PC-9 (cell line): ENCODE data around the gene AGO1.
"Not testable (repeated sequence)": the region's sequence is repeated elsewhere in the genome, so short reads cannot be mapped to it uniquely, and the experiment has no call there.

Source experiments
- EZH2 ChIP-seq: fragments of 200-600 bp; sonication (generic); IDR thresholded peaks from 2 replicates; pipeline ENCODE4 v1.8.0; 2017; ENCODE audit warnings: antibody characterized with exemption, low read depth
- TF ChIP-seq, protein P1 (sequence below): fragments of 200-600 bp; sonication (generic); conservative IDR thresholded peaks from 2 replicates; pipeline ENCODE4 v1.6.1; 2017; ENCODE audit warnings: mixed run types, antibody characterized with exemption, mild to moderate bottlenecking, moderate library complexity

DNA sequence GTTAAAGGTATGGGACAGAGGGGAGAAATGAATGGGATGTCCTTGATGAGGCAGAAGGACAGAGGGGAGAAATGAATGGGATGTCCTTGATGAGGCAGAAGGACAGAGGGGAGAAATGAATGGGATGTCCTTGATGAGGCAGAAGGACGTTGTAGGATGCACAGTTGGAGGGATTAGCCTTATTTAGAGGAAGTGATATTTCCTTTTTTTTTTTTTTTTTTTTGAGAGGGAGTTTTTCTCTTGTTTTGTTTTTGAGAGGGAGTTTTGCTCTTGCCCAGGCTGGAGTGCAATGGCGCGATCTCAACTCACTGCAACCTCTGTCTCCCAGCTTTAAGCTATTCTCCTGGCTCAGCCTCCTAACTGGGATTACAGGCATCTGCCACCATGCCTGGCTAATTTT, 6.0 kb downstream of the AGO1 start:
- TF ChIP-seq, protein P1, sequence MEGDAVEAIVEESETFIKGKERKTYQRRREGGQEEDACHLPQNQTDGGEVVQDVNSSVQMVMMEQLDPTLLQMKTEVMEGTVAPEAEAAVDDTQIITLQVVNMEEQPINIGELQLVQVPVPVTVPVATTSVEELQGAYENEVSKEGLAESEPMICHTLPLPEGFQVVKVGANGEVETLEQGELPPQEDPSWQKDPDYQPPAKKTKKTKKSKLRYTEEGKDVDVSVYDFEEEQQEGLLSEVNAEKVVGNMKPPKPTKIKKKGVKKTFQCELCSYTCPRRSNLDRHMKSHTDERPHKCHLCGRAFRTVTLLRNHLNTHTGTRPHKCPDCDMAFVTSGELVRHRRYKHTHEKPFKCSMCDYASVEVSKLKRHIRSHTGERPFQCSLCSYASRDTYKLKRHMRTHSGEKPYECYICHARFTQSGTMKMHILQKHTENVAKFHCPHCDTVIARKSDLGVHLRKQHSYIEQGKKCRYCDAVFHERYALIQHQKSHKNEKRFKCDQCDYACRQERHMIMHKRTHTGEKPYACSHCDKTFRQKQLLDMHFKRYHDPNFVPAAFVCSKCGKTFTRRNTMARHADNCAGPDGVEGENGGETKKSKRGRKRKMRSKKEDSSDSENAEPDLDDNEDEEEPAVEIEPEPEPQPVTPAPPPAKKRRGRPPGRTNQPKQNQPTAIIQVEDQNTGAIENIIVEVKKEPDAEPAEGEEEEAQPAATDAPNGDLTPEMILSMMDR: not testable (repeated sequence)
- not testable (repeated sequence) for TF ChIP-seq EZH2
